Keratinocyte (primary cell): ENCODE measurements around the gene CDH1. TPM values are rescaled to one million over a fixed set of nuclear protein-coding genes. Genes with fewer than 3 reads are reported as not detected.

Experiments used
- DNase-seq: peaks from one replicate; pipeline ENCODE4 v3.0.0-alpha.2; 2011; ENCODE audit warnings: low read depth, missing footprints, low spot score
- FAIRE-seq: peaks from 2 replicates; lab custom pipeline; 2011; peaks lifted over from hg19 to GRCh38; lab: Jason Lieb, UNC
- H2AFZ ChIP-seq: 2 replicates; pipeline ENCODE4 v1.6.0; 2012; ENCODE audit warnings: low read length, control low read depth, inconsistent platforms; ENCODE audit not compliant: control insufficient read depth
- H3K27ac ChIP-seq: 2 replicates; pipeline ENCODE4 v1.5.1; 2011; ENCODE audit warnings: low read length; ENCODE audit not compliant: control insufficient read depth, insufficient read depth
- H3K27me3 ChIP-seq: 3 replicates; pipeline ENCODE4 v1.6.0; 2011; ENCODE audit warnings: low read length; ENCODE audit not compliant: control insufficient read depth, insufficient read depth; ENCODE audit errors: extremely low read depth
- H3K36me3 ChIP-seq, 2 experiments: 2 replicates in 1 of 2; 3 replicates in 1 of 2; pipeline ENCODE4 v1.5.1; 2011; ENCODE audit warnings: low read length in 2 of 2, mild to moderate bottlenecking in 1 of 2; ENCODE audit not compliant: control insufficient read depth in 2 of 2, insufficient read depth in 2 of 2; ENCODE audit errors: extremely low read depth in 1 of 2
- H3K4me1 ChIP-seq: 3 replicates; pipeline ENCODE4 v1.5.1; 2011; ENCODE audit warnings: low read length; ENCODE audit not compliant: control insufficient read depth, insufficient read depth; ENCODE audit errors: extremely low read depth
- H3K4me2 ChIP-seq: 3 replicates; pipeline ENCODE4 v1.6.0; 2011; ENCODE audit warnings: low read depth, low read length; ENCODE audit not compliant: control insufficient read depth, insufficient read depth; ENCODE audit errors: extremely low read depth
- H3K4me3 ChIP-seq, 3 experiments: fragments of 200-600 bp in 1 of 3; sonication (generic) in 1 of 3; 2 replicates in 2 of 3; 3 replicates in 1 of 3; pipeline ENCODE4 v1.5.1; 2011 to 2016; ENCODE audit warnings: low read length in 3 of 3, mild to moderate bottlenecking in 3 of 3, control low read depth in 2 of 3, inconsistent platforms in 1 of 3, low read depth in 1 of 3, mixed read lengths in 1 of 3, mixed run types in 1 of 3, moderate library complexity in 1 of 3; ENCODE audit not compliant: control insufficient read depth in 2 of 3, insufficient read depth in 2 of 3; ENCODE audit errors: extremely low read depth in 1 of 3
- H3K79me2 ChIP-seq: 2 replicates; pipeline ENCODE4 v1.6.0; 2012; ENCODE audit warnings: low read length; ENCODE audit not compliant: control insufficient read depth, insufficient read depth
- H3K9ac ChIP-seq: 3 replicates; pipeline ENCODE4 v1.6.0; 2011; ENCODE audit warnings: low read length; ENCODE audit not compliant: control insufficient read depth, insufficient read depth; ENCODE audit errors: extremely low read depth
- H3K9me1 ChIP-seq: 3 replicates; pipeline ENCODE4 v1.6.0; 2011; ENCODE audit warnings: low read length; ENCODE audit not compliant: control insufficient read depth, insufficient read depth; ENCODE audit errors: extremely low read depth
- H3K9me3 ChIP-seq: 2 replicates; pipeline ENCODE4 v1.5.1; 2012; ENCODE audit warnings: low read depth, low read length; ENCODE audit not compliant: control insufficient read depth
- H4K20me1 ChIP-seq: 3 replicates; pipeline ENCODE4 v1.6.0; 2011; ENCODE audit warnings: low read length; ENCODE audit not compliant: control insufficient read depth, insufficient read depth; ENCODE audit errors: extremely low read depth
- CTCF ChIP-seq, 3 experiments: IDR thresholded peaks in 1 of 3; conservative IDR thresholded peaks in 1 of 3; optimal IDR thresholded peaks in 1 of 3; 2 replicates in 2 of 3; 3 replicates in 1 of 3; pipeline versions ENCODE3 to v1.5.1; 2011; ENCODE audit warnings: low read length in 3 of 3, mild to moderate bottlenecking in 3 of 3, moderate library complexity in 2 of 3, control low read depth in 1 of 3, inconsistent platforms in 1 of 3; ENCODE audit not compliant: insufficient read depth in 2 of 3; ENCODE audit errors: extremely low read depth in 1 of 3
- EZH2 ChIP-seq: IDR thresholded peaks from one replicate; pipeline ENCODE4 v1.6.1; 2012; ENCODE audit warnings: inconsistent platforms, mild to moderate bottlenecking, low read length, moderate library complexity
- dilution Hi-C: fragments of 300-500 bp; cut with MboI; formaldehyde crosslinking; loops from one replicate; pipeline ENCODE4 v1.7.0; 2020; ENCODE audit warnings: low sequenced_read_pairs; ENCODE audit not compliant: extremely low pct_ligation_motif_present
- polyA plus RNA-seq, 5 experiments: library from polyadenylated mRNA; depleted of rRNA in 3 of 5; stranded (reverse) in 3 of 5; stranded (forward) in 1 of 5; unstranded in 1 of 5; fragments of >200 nt; gene quantifications; 1 replicate in 1 of 5; 2 replicates in 3 of 5; 3 replicates in 1 of 5; pipeline versions ENCODE4 v1.2.1 to v1.2.3, GENCODE V29; 2011 to 2012; ENCODE audit warnings: missing spikeins in 2 of 5, low read depth in 1 of 5, low replicate concordance in 1 of 5

The CDH1 gene
- polyA plus RNA-seq, 1 donor (not counting 4 experiments of a cell fraction or from before 2014, with no cell fraction given) = 247 TPM

- peaks cover 24% of the 10 kb centered on the region for H3K79me2 ChIP-seq
- DNase-seq (no peak), FAIRE-seq (no peak)
- no peak overlapping the region for H3K4me2 ChIP-seq
- H3K27me3 ChIP-seq = no peaks in the 10 kb centered on the region
- peaks cover 0 to under 1% of the 10 kb centered on the region in 2 experiments for H3K36me3 ChIP-seq
- H3K4me3 ChIP-seq = no peak overlapping the region
- H2AFZ ChIP-seq = no peak overlapping the region
- H3K27ac ChIP-seq = no peak overlapping the region
- H3K9me1 ChIP-seq = no peaks in the 10 kb centered on the region
- no peak overlapping the region for H3K9ac ChIP-seq
- H4K20me1 ChIP-seq = no peaks in the 10 kb centered on the region
- dilution Hi-C loops = no loop called here
- TF ChIP-seq EZH2 (no peak), CTCF (optimal IDR thresholded peaks at IDR 0.05 in 1 of 3, IDR thresholded peaks at IDR 0.05 in 1 of 3, conservative IDR thresholded peaks at IDR 0.05 in 1 of 3; ENCODE audit: extremely low read depth in 1 of 3, insufficient read depth in 2 of 3, low read length in 3 of 3) (no peak)
- H3K9me3 ChIP-seq = no peaks in the 10 kb centered on the region
- H3K4me1 ChIP-seq = peaks cover 29% of the 10 kb centered on the region
Measured at GRCh38 chr16:68734782-68735181, 2.3 kb upstream of the CDH1 start.

- peaks cover 2% of the 10 kb centered on the region for H3K9me1 ChIP-seq
- H3K27me3 ChIP-seq = no peaks in the 10 kb centered on the region
- H3K9ac ChIP-seq = peak overlapping the region; percentile 97
- H3K4me2 ChIP-seq = peak overlapping the region; percentile 80
- H3K4me1 ChIP-seq = peaks cover 46% of the 10 kb centered on the region
- dilution Hi-C loops = no loop called here
- FAIRE-seq (no peak), DNase-seq (no peak)
- H3K9me3 ChIP-seq = no peaks in the 10 kb centered on the region
- TF ChIP-seq EZH2 (no peak), CTCF (optimal IDR thresholded peaks at IDR 0.05 in 1 of 3, IDR thresholded peaks at IDR 0.05 in 1 of 3, conservative IDR thresholded peaks at IDR 0.05 in 1 of 3; ENCODE audit: extremely low read depth in 1 of 3, insufficient read depth in 2 of 3, low read length in 3 of 3) (no peak)
- peak overlapping the region; percentile 46 for H2AFZ ChIP-seq
- H3K36me3 ChIP-seq = peaks cover 5 to 14% of the 10 kb centered on the region in 2 experiments
- H3K4me3 ChIP-seq = peak overlapping the region in 2 of 3 experiments; percentile 90 to 97
- peaks cover 42% of the 10 kb centered on the region for H3K79me2 ChIP-seq
- H3K27ac ChIP-seq = no peak overlapping the region
- peaks cover 3% of the 10 kb centered on the region for H4K20me1 ChIP-seq
Measured at GRCh38 chr16:68736561-68736960, 531 bp upstream of the CDH1 start.
